ENCODE data around the gene TANGO2.
A peak's percentile ranks its signal among the peaks of the same experiment; 100 is the strongest.

The TANGO2 gene

GRCh38 chr22:19997561-19998231 is 23.2 kb upstream of the TANGO2 start:
- DNase-seq: no peak

GRCh38 chr22:19998232-19998951 is 22.5 kb upstream of the TANGO2 start:
- no peak for DNase-seq

GRCh38 chr22:19998991-19999820 is 21.7 kb upstream of the TANGO2 start:
- DNase-seq: no peak

- no peak for DNase-seq
Observed at GRCh38 chr22:20000246-20001081, 20.4 kb upstream of the TANGO2 start.

GRCh38 chr22:20001082-20001638 is 19.8 kb upstream of the TANGO2 start:
- no peak for DNase-seq

GRCh38 chr22:20002128-20002527 is 18.8 kb upstream of the TANGO2 start:
- DNase-seq: no peak

- DNase-seq: no peak
Observed at GRCh38 chr22:20002636-20003035, 18.3 kb upstream of the TANGO2 start.

- DNase-seq: no peak
Observed at GRCh38 chr22:20003304-20003703, 17.6 kb upstream of the TANGO2 start.

GRCh38 chr22:20004464-20004863 is 16.4 kb upstream of the TANGO2 start:
- DNase-seq: no peak

GRCh38 chr22:20008221-20008995 is 12.5 kb upstream of the TANGO2 start:
- no peak for DNase-seq

GRCh38 chr22:20009018-20009491 is 11.9 kb upstream of the TANGO2 start:
- DNase-seq: no peak

GRCh38 chr22:20009582-20010306 is 11.2 kb upstream of the TANGO2 start:
- DNase-seq: no peak

GRCh38 chr22:20010307-20011122 is 10.4 kb upstream of the TANGO2 start:
- DNase-seq: no peak

GRCh38 chr22:20011123-20011992 is 9.6 kb upstream of the TANGO2 start:
- no peak for DNase-seq

GRCh38 chr22:20011993-20012740 is 8.7 kb upstream of the TANGO2 start:
- DNase-seq: no peak

GRCh38 chr22:20012741-20013331 is 8.1 kb upstream of the TANGO2 start:
- DNase-seq: no peak

GRCh38 chr22:20013382-20013871 is 7.5 kb upstream of the TANGO2 start:
- DNase-seq: peak; percentile 57

Data from NCI-H1092 treated with DMSO at 0.1 percent for 48 hours (cell line).